Central memory CD8-positive, alpha-beta T cell (primary cell): Measurements from ENCODE around the gene GAS1.

ENCODE experiments used
- ATAC-seq: fragments of 150-1000 bp; cut with Tn5 transposase; replicated peaks from 2 replicates; pipeline ENCODE4 v1.10.0; 2022; ENCODE audit warnings: mild to moderate bottlenecking, moderate FRiP score, moderate number of reproducible peaks; ENCODE audit not compliant: poor library complexity, severe bottlenecking; ENCODE audit errors: extremely low read depth
- DNase-seq, 2 donors: peaks; one replicate each; pipeline ENCODE4 v3.0.0; 2021; ENCODE audit warnings: low spot score in 2 of 2
- H3K27ac Mint-ChIP-seq: one replicate; pipeline ENCODE4 v1.8.0; 2022; ENCODE audit warnings: low read depth, mild to moderate bottlenecking, moderate library complexity, mixed read lengths
- H3K27me3 Mint-ChIP-seq: one replicate; pipeline ENCODE4 v1.8.0; 2022; ENCODE audit warnings: mixed read lengths
- H3K36me3 Mint-ChIP-seq: one replicate; pipeline ENCODE4 v1.8.0; 2022; ENCODE audit warnings: mild to moderate bottlenecking, moderate library complexity, mixed read lengths; ENCODE audit not compliant: insufficient read depth
- H3K4me1 Mint-ChIP-seq: one replicate; pipeline ENCODE4 v1.8.0; 2022; ENCODE audit warnings: mixed read lengths
- H3K4me3 Mint-ChIP-seq: one replicate; pipeline ENCODE4 v1.8.0; 2022; ENCODE audit warnings: mild to moderate bottlenecking, moderate library complexity, mixed read lengths
- H3K9me3 Mint-ChIP-seq: one replicate; pipeline ENCODE4 v1.8.0; 2022; ENCODE audit warnings: mixed read lengths

Gene GAS1

DNA sequence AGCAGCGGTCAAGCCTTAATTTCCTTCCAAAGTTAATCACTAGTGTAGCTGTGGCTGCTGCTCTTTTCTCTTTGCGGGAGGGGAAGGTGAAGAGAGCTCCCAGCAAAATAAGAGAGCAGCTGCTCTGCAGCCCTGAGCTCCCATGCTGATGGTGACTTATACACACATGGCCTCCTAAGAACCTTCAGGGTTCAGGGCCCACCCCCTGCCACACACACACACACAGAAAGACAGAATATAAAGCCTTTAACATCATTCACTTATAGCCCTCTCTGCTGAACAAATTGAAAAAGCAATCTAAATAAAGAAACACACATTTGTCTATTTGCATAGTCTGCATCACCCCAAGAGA is 43.6 kb downstream of the GAS1 start:
- H3K27ac Mint-ChIP-seq = no peak overlapping the region
- H3K4me3 Mint-ChIP-seq = no peak overlapping the region
- peaks cover 94% of the 10 kb centered on the region for H3K27me3 Mint-ChIP-seq

DNA sequence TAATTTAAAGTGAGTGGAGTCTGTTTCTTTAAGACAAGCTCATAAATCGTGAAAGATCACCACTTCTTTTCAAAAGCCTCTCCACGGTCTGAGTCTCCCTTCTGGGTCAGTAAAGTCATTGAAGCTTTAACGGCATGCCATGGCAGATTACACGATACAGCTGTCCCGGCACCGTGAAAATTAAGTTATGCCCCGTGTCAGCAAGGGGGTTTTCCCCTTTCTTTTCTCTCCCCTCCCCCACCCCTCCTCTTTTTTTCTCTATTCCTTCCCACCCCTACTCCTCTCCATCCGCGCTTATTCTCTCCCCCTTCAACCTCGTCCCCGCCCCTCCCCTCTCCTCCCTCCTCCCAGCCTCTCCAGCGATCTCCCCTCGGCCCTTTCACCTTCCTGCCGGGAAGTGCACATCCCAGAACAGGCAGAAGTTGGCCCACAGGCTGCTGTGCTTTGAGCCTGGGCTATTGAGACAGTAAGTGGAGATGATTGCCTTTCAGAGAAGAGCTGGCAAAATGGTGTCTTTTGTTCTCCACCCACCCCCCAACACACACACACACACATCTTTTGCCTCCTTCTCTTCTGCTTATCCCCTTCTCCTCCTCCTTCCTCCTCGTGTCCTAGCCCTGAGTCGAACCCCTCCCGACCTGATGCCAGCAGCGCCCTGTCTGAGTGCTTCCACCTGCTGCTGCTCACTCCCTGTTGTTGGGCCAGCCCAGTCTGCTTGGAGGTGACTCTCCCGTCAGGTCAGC is 44.1 kb downstream of the GAS1 start:
- peaks cover 2% of the 10 kb centered on the region for H3K36me3 Mint-ChIP-seq
- H3K27me3 Mint-ChIP-seq = peaks cover 97% of the 10 kb centered on the region
- DNase-seq = no peak
- H3K4me1 Mint-ChIP-seq = no peaks in the 10 kb centered on the region
- H3K4me3 Mint-ChIP-seq = no peak overlapping the region
- ATAC-seq = no peak
- H3K27ac Mint-ChIP-seq = no peak overlapping the region
- no peaks in the 10 kb centered on the region for H3K9me3 Mint-ChIP-seq

More for the DNA sequence above, 43.6 kb downstream of the GAS1 start:
- no peaks in the 10 kb centered on the region for H3K9me3 Mint-ChIP-seq
- ATAC-seq = no peak
- DNase-seq = no peak
- no peaks in the 10 kb centered on the region for H3K4me1 Mint-ChIP-seq
- H3K36me3 Mint-ChIP-seq = peaks cover 2% of the 10 kb centered on the region

DNA sequence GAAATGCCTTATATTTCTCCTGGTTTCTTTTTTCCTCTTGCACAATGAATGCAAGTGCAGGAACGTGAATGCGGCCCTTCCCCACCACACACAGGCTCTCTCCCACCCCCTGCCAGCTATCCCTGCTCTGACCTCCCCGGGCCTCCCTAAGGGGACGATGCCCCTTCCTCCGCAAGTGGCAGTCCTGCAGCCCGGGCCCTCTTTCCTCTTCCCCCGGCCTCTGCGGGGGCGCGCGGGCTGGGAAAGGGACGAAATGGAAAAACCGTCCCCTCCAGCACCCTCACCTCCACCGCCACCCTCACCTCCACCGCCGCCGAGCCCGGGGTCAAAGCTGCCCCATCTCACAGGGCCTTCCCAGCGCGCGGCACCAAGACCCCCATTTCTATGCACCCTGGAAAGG is 44.7 kb downstream of the GAS1 start:
- ATAC-seq (no peak), DNase-seq (no peak)
- H3K4me1 Mint-ChIP-seq = no peaks in the 10 kb centered on the region
- H3K27ac Mint-ChIP-seq = no peak overlapping the region
- no peaks in the 10 kb centered on the region for H3K9me3 Mint-ChIP-seq
- H3K36me3 Mint-ChIP-seq = peaks cover 2% of the 10 kb centered on the region
- no peak overlapping the region for H3K4me3 Mint-ChIP-seq
- peaks cover 96% of the 10 kb centered on the region for H3K27me3 Mint-ChIP-seq

DNA sequence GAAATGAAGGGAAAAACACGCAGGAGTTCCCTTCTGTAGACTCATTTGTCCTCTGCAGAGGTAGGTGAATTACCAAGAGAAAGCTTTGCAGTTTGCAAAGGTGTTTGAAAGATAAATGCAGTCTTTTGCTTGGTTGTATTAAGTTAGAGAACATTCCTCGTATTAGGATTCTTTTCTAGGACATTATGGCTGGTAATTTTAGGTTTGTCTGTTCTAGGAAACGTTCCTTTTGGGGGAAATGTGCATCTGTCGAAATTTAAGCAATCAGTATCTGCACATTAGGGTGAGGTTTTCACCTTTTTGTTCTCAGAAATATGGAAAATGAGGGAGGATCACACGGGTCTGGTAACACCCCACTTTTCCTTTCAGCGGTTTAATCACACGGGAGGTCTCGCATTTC is 45.1 kb downstream of the GAS1 start:
- no peaks in the 10 kb centered on the region for H3K9me3 Mint-ChIP-seq
- H3K27ac Mint-ChIP-seq = no peak overlapping the region
- peaks cover 2% of the 10 kb centered on the region for H3K36me3 Mint-ChIP-seq
- H3K4me3 Mint-ChIP-seq = no peak overlapping the region
- ATAC-seq = no peak
- no peaks in the 10 kb centered on the region for H3K4me1 Mint-ChIP-seq
- no peak for DNase-seq
- H3K27me3 Mint-ChIP-seq = peaks cover 92% of the 10 kb centered on the region

DNA sequence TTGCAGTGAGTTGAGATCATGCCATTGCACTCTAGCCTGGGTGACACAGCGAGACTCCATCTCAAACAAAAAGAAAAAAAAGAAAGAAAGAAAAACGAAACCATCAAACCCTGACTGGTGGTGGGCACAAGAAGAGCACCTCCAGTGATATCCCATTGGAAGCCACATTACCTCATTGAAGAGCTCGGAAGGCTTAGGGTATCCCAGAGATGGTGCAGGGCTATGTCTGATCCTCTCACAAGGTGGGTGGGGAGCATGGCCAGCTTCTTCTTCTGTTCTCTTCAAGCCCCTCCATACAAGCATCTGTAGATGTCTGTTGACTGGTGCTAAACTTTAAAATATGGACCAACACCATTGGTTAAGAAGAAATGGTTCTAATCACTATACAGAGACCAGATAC is 45.8 kb downstream of the GAS1 start:
- H3K27ac Mint-ChIP-seq = no peak overlapping the region
- no peak for ATAC-seq
- no peak for DNase-seq
- H3K27me3 Mint-ChIP-seq = peaks cover 85% of the 10 kb centered on the region
- no peaks in the 10 kb centered on the region for H3K9me3 Mint-ChIP-seq
- H3K36me3 Mint-ChIP-seq = peaks cover 2% of the 10 kb centered on the region
- H3K4me1 Mint-ChIP-seq = no peaks in the 10 kb centered on the region
- no peak overlapping the region for H3K4me3 Mint-ChIP-seq
